ENCODE data around the gene PKNOX2. TPM values are rescaled to one million over a fixed set of nuclear protein-coding genes. Genes with fewer than 3 reads are reported as not detected.

The PKNOX2 gene
- total and polyA plus RNA-seq, 4 donors = 3.1 to 10.6 (median 7.9) TPM

- DNase-seq (peak in 1 of 3 donors; percentile 4), ATAC-seq (ENCODE audit: insufficient read depth, low FRiP score) (no peak)
- Histone ChIP-seq H3K4me1 (ENCODE audit: control insufficient read depth in 5 of 5, insufficient read depth in 5 of 5, low read length in 5 of 5) (peaks cover 0 to 39% (median 11%) of the 10 kb centered on the region in 5 donors), H3K27me3 (ENCODE audit: control insufficient read depth in 3 of 3, insufficient read depth in 3 of 3, low read length in 2 of 3) (no peaks in the 10 kb centered on the region), H3K4me3 (no peak overlapping the region), H3K27ac (ENCODE audit: low read depth in 1 of 2, low read length in 1 of 2) (peak overlapping the region in 1 of 2 donors; percentile 4), H3K9me3 (ENCODE audit: control insufficient read depth in 4 of 4, insufficient read depth in 3 of 4, low read length in 3 of 4) (peaks cover 0 to 3% (median 0%) of the 10 kb centered on the region in 4 donors), H3K9ac (ENCODE audit: insufficient read depth in 1 of 2, low read length in 2 of 2) (no peak overlapping the region), H3K36me3 (ENCODE audit: control insufficient read depth in 4 of 4, insufficient read depth in 4 of 4, low read length in 4 of 4) (no peaks in the 10 kb centered on the region)
- TF ChIP-seq CTCF (IDR thresholded peaks at IDR 0.05; ENCODE audit: control extremely low read depth, extremely low read depth) = no peak
- 77 to 80% methylated on average over 4 of the region's 4 CpGs for WGBS, 2 donors
Observed at GRCh38 chr11:125175166-125175565, 10.6 kb downstream of the PKNOX2 start.

DNA sequence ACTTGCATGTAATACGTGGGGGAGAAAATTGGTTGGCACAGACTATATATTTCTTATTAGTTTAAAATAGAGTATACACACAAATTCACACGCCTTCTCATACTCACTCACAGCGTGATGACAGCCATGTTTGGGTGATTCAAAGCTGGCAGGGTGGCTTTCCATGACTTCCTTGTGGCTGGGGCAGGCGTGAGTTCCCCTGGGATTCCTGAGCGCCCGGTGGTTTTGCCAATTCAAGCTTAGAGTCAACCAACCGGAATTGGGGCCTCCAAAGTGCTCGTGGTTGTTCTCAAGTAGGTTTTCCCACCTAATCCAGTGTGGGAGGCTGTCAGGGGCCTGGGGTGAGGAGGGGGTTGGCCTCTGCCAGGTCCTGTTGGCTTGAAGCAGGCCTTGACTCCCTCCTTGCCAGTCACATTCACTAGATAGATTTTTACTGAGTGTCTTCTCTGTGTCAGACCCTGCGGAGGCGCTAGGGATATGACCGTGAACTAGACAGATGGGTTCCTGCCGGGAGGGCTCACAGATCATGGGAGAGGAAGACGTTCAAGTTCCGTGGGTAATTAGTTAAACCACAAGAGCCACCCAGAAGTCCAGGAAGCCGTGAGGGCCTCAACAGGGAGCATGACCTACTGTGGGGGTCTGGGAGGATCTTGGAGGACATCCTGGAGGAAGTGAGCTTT lies 11.5 kb downstream of the PKNOX2 start:
- peaks cover 0 to 3% (median 0%) of the 10 kb centered on the region in 4 donors for H3K9me3 ChIP-seq (ENCODE audit: control insufficient read depth in 4 of 4, insufficient read depth in 3 of 4, low read length in 3 of 4)
- DNase-seq (peak in 1 of 3 donors; percentile 42), ATAC-seq (ENCODE audit: insufficient read depth, low FRiP score) (no peak)
- TF ChIP-seq CTCF (IDR thresholded peaks at IDR 0.05; ENCODE audit: control extremely low read depth, extremely low read depth) = no peak
- H3K27ac ChIP-seq (ENCODE audit: low read depth in 1 of 2, low read length in 1 of 2) = peak overlapping the region in 1 of 2 donors; percentile 14
- H3K4me1 ChIP-seq (ENCODE audit: control insufficient read depth in 5 of 5, insufficient read depth in 5 of 5, low read length in 5 of 5) = peaks cover 0 to 40% (median 5%) of the 10 kb centered on the region in 5 donors
- H3K27me3 ChIP-seq (ENCODE audit: control insufficient read depth in 3 of 3, insufficient read depth in 3 of 3, low read length in 2 of 3) = no peaks in the 10 kb centered on the region
- no peak overlapping the region for H3K4me3 ChIP-seq
- WGBS, 2 donors = 65 to 66% methylated on average over 15 of the region's 15 CpGs
- H3K36me3 ChIP-seq (ENCODE audit: control insufficient read depth in 4 of 4, insufficient read depth in 4 of 4, low read length in 4 of 4) = no peaks in the 10 kb centered on the region
- no peak overlapping the region for H3K9ac ChIP-seq (ENCODE audit: insufficient read depth in 1 of 2, low read length in 2 of 2)

DNA sequence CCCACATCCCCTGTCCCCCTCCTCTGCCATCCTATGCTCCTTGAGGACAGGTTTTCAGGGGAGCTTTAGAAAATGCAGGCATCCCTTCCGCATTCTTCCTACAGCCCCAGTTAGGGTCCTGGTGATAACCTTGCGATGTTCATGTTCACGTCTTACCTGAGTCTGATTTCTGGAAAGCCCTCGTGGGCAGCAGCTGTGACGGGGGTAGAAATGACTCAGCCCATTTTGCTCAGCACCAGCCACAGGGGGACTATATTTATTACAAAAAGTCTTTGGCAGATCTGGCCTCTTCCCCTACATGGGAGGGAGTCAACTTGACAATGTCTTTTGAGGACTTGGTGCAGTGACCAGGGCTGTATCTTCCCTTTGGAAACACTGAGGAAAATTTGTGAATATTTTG lies 12.3 kb downstream of the PKNOX2 start:
- TF ChIP-seq CTCF (IDR thresholded peaks at IDR 0.05; ENCODE audit: control extremely low read depth, extremely low read depth) = no peak
- Histone ChIP-seq H3K4me1 (ENCODE audit: control insufficient read depth in 5 of 5, insufficient read depth in 5 of 5, low read length in 5 of 5) (peaks cover 0 to 33% (median 3%) of the 10 kb centered on the region in 5 donors), H3K27ac (ENCODE audit: low read depth in 1 of 2, low read length in 1 of 2) (no peak overlapping the region), H3K9me3 (ENCODE audit: control insufficient read depth in 4 of 4, insufficient read depth in 3 of 4, low read length in 3 of 4) (peaks cover 0 to 3% (median 0%) of the 10 kb centered on the region in 4 donors), H3K27me3 (ENCODE audit: control insufficient read depth in 3 of 3, insufficient read depth in 3 of 3, low read length in 2 of 3) (no peaks in the 10 kb centered on the region), H3K36me3 (ENCODE audit: control insufficient read depth in 4 of 4, insufficient read depth in 4 of 4, low read length in 4 of 4) (no peaks in the 10 kb centered on the region), H3K4me3 (no peak overlapping the region), H3K9ac (ENCODE audit: insufficient read depth in 1 of 2, low read length in 2 of 2) (no peak overlapping the region)
- no peak for ATAC-seq (ENCODE audit: insufficient read depth, low FRiP score)
- WGBS, 2 donors = 56 to 74% methylated on average over 5 of the region's 5 CpGs
- DNase-seq = no peak

Measured in lung (tissue), 12 donors.